Mesendoderm (in vitro differentiated cells): Measurements from ENCODE around the gene FBLIM1.

Source experiments
- DNase-seq: peaks from one replicate; pipeline ENCODE4 v3.0.0; 2013
- H2AK5ac ChIP-seq: 2 replicates; pipeline ENCODE4 v1.6.1; 2013; ENCODE audit warnings: low read length, inconsistent platforms
- H2BK120ac ChIP-seq: 2 replicates; pipeline ENCODE4 v1.6.1; 2013; ENCODE audit warnings: low read depth, mild to moderate bottlenecking, low read length, moderate library complexity, mixed read lengths
- H2BK15ac ChIP-seq: replicated peaks from 2 replicates; pipeline ENCODE4 v1.6.1; 2013; ENCODE audit warnings: low read depth, mild to moderate bottlenecking, moderate library complexity
- H2BK5ac ChIP-seq: 2 replicates; pipeline ENCODE4 v1.6.1; 2013; ENCODE audit warnings: low read length, inconsistent platforms
- H3K18ac ChIP-seq: 2 replicates; pipeline ENCODE4 v1.6.1; 2013; ENCODE audit warnings: mild to moderate bottlenecking, low read length, mixed read lengths
- H3K23ac ChIP-seq: one replicate; pipeline ENCODE4 v1.6.1; 2013; ENCODE audit warnings: low read length
- H3K27ac ChIP-seq: 2 replicates; pipeline ENCODE4 v1.5.1; 2013; ENCODE audit warnings: low read depth, mild to moderate bottlenecking, inconsistent platforms, low read length, moderate library complexity
- H3K27me3 ChIP-seq: 2 replicates; pipeline ENCODE4 v1.6.1; 2013; ENCODE audit warnings: low read length, control low read depth, mild to moderate bottlenecking, inconsistent platforms; ENCODE audit not compliant: insufficient read depth, poor library complexity
- H3K36me3 ChIP-seq: 2 replicates; pipeline ENCODE4 v1.6.1; 2013; ENCODE audit warnings: low read length, inconsistent platforms; ENCODE audit not compliant: control insufficient read depth, insufficient read depth
- H3K4ac ChIP-seq: one replicate; pipeline ENCODE4 v1.6.1; 2013; ENCODE audit warnings: low read depth, mild to moderate bottlenecking, low read length, moderate library complexity
- H3K4me1 ChIP-seq: 2 replicates; pipeline ENCODE4 v1.6.1; 2013; ENCODE audit warnings: low read depth, low read length, inconsistent platforms; ENCODE audit not compliant: control insufficient read depth
- H3K4me2 ChIP-seq: 2 replicates; pipeline ENCODE4 v1.6.1; 2013; ENCODE audit warnings: low read length
- H3K4me3 ChIP-seq: 2 replicates; pipeline ENCODE4 v1.5.1; 2013; ENCODE audit warnings: mild to moderate bottlenecking, low read length
- H3K56ac ChIP-seq: one replicate; pipeline ENCODE4 v1.6.1; 2013; ENCODE audit warnings: low read length
- H3K79me1 ChIP-seq: 2 replicates; pipeline ENCODE4 v1.6.1; 2013; ENCODE audit warnings: low read length, inconsistent platforms
- H3K79me2 ChIP-seq: 2 replicates; pipeline ENCODE4 v1.6.1; 2013; ENCODE audit warnings: mild to moderate bottlenecking, low read length; ENCODE audit not compliant: control insufficient read depth, insufficient read depth
- H3K9ac ChIP-seq: 2 replicates; pipeline ENCODE4 v1.6.1; 2013; ENCODE audit warnings: low read length, inconsistent platforms
- H4K5ac ChIP-seq: one replicate; pipeline ENCODE4 v1.6.1; 2013; ENCODE audit warnings: low read length
- H4K8ac ChIP-seq: one replicate; pipeline ENCODE4 v1.6.1; 2013; ENCODE audit warnings: low read depth, mild to moderate bottlenecking, control low read depth, low read length, moderate library complexity
- WGBS: extraction: QIAGEN DNeasy Blood & Tissue Kit; methylation state at CpG from one replicate; pipeline ENCODE4 v1.1.7; 2013; ENCODE audit warnings: low lambda C conversion rate, missing lambda C conversion rate; ENCODE audit not compliant: insufficient coverage; ENCODE audit errors: extremely low coverage; 5-methylcytosine and 5-hydroxymethylcytosine counted together

The FBLIM1 gene

GRCh38 chr1:15727866-15728534, 30.6 kb upstream of the FBLIM1 start:
- H3K36me3 ChIP-seq: peaks cover 6% of the 10 kb centered on the region
- H2BK15ac ChIP-seq: no peak overlapping the region
- no peak overlapping the region for H2BK120ac ChIP-seq

GRCh38 chr1:15728937-15729657, 29.5 kb upstream of the FBLIM1 start:
- Histone ChIP-seq H3K9ac (no peak overlapping the region), H4K5ac (no peak overlapping the region), H3K4me2 (no peak overlapping the region), H4K8ac (no peak overlapping the region), H3K4me1 (no peaks in the 10 kb centered on the region), H2AK5ac (no peak overlapping the region), H3K79me2 (no peaks in the 10 kb centered on the region), H3K79me1 (no peaks in the 10 kb centered on the region), H3K4ac (no peak overlapping the region), H3K27ac (no peak overlapping the region), H3K27me3 (no peaks in the 10 kb centered on the region), H2BK5ac (no peak overlapping the region), H3K23ac (no peak overlapping the region), H3K36me3 (peaks cover 6% of the 10 kb centered on the region), H3K18ac (no peak overlapping the region), H3K56ac (no peak overlapping the region), H3K4me3 (no peak overlapping the region), H2BK15ac (no peak overlapping the region), H2BK120ac (no peak overlapping the region)
- no peak for DNase-seq
- no CpG with 5 or more reads among the region's 22 CpGs for WGBS

More at GRCh38 chr1:15727866-15728534, 30.6 kb upstream of the FBLIM1 start:
- Histone ChIP-seq H3K4ac (no peak overlapping the region), H2BK5ac (no peak overlapping the region), H3K56ac (no peak overlapping the region), H3K27ac (no peak overlapping the region), H3K23ac (no peak overlapping the region), H3K9ac (no peak overlapping the region), H3K27me3 (no peaks in the 10 kb centered on the region), H2AK5ac (no peak overlapping the region), H3K4me2 (no peak overlapping the region), H4K5ac (no peak overlapping the region), H3K4me1 (no peaks in the 10 kb centered on the region), H3K18ac (no peak overlapping the region), H3K79me1 (no peaks in the 10 kb centered on the region), H4K8ac (no peak overlapping the region), H3K4me3 (no peak overlapping the region), H3K79me2 (no peaks in the 10 kb centered on the region)
- WGBS: no CpG with 5 or more reads among the region's 23 CpGs
- DNase-seq: no peak

GRCh38 chr1:15730423-15730822, 28.2 kb upstream of the FBLIM1 start:
- no peak overlapping the region for H2AK5ac ChIP-seq
- no peak overlapping the region for H4K8ac ChIP-seq
- no peak overlapping the region for H3K27ac ChIP-seq
- H2BK5ac ChIP-seq: no peak overlapping the region
- no peaks in the 10 kb centered on the region for H3K79me2 ChIP-seq
- no CpG with 5 or more reads among the region's 16 CpGs for WGBS
- H3K27me3 ChIP-seq: no peaks in the 10 kb centered on the region
- H3K4ac ChIP-seq: no peak overlapping the region
- H2BK120ac ChIP-seq: no peak overlapping the region
- no peaks in the 10 kb centered on the region for H3K79me1 ChIP-seq
- H4K5ac ChIP-seq: no peak overlapping the region
- H3K23ac ChIP-seq: no peak overlapping the region
- H3K4me3 ChIP-seq: no peak overlapping the region
- no peak overlapping the region for H3K56ac ChIP-seq
- H3K18ac ChIP-seq: no peak overlapping the region
- no peak overlapping the region for H3K4me2 ChIP-seq
- no peak for DNase-seq
- peaks cover 6% of the 10 kb centered on the region for H3K36me3 ChIP-seq
- H3K4me1 ChIP-seq: no peaks in the 10 kb centered on the region
- no peak overlapping the region for H3K9ac ChIP-seq
- H2BK15ac ChIP-seq: no peak overlapping the region

GRCh38 chr1:15730936-15731335, 27.7 kb upstream of the FBLIM1 start:
- H3K4me2 ChIP-seq: no peak overlapping the region
- H3K4me3 ChIP-seq: no peak overlapping the region
- H4K5ac ChIP-seq: no peak overlapping the region
- no peak for DNase-seq
- no peak overlapping the region for H3K27ac ChIP-seq
- H4K8ac ChIP-seq: no peak overlapping the region
- no peaks in the 10 kb centered on the region for H3K79me2 ChIP-seq
- no peaks in the 10 kb centered on the region for H3K27me3 ChIP-seq
- no peak overlapping the region for H3K56ac ChIP-seq
- no peaks in the 10 kb centered on the region for H3K4me1 ChIP-seq
- H2BK120ac ChIP-seq: no peak overlapping the region
- no peak overlapping the region for H3K4ac ChIP-seq
- no peak overlapping the region for H2BK5ac ChIP-seq
- no peak overlapping the region for H2AK5ac ChIP-seq
- no CpG with 5 or more reads among the region's 16 CpGs for WGBS
- no peak overlapping the region for H3K23ac ChIP-seq
- no peak overlapping the region for H2BK15ac ChIP-seq
- no peak overlapping the region for H3K18ac ChIP-seq
- H3K36me3 ChIP-seq: peaks cover 6% of the 10 kb centered on the region
- H3K79me1 ChIP-seq: no peaks in the 10 kb centered on the region
- no peak overlapping the region for H3K9ac ChIP-seq

- no peaks in the 10 kb centered on the region for H3K27me3 ChIP-seq
- H3K27ac ChIP-seq: no peak overlapping the region
- no peak overlapping the region for H3K18ac ChIP-seq
- H2AK5ac ChIP-seq: no peak overlapping the region
- H3K4me2 ChIP-seq: no peak overlapping the region
- H4K8ac ChIP-seq: no peak overlapping the region
- peaks cover 6% of the 10 kb centered on the region for H3K36me3 ChIP-seq
- H3K79me1 ChIP-seq: no peaks in the 10 kb centered on the region
- DNase-seq: no peak
- no peak overlapping the region for H2BK5ac ChIP-seq
- H3K9ac ChIP-seq: no peak overlapping the region
- H3K79me2 ChIP-seq: no peaks in the 10 kb centered on the region
- H3K4me1 ChIP-seq: no peaks in the 10 kb centered on the region
- H2BK120ac ChIP-seq: no peak overlapping the region
- WGBS: no CpG with 5 or more reads among the region's 39 CpGs
- H4K5ac ChIP-seq: no peak overlapping the region
- no peak overlapping the region for H3K56ac ChIP-seq
- H3K4ac ChIP-seq: no peak overlapping the region
- no peak overlapping the region for H3K23ac ChIP-seq
- H3K4me3 ChIP-seq: no peak overlapping the region
- H2BK15ac ChIP-seq: no peak overlapping the region
Observed at GRCh38 chr1:15731735-15732685, 26.6 kb upstream of the FBLIM1 start.
